PFSK-1 (cell line): ENCODE data around the gene PAQR5.

Experiments
- FOXP2 ChIP-seq: optimal IDR thresholded peaks from 2 replicates; pipeline ENCODE3; 2011; ENCODE audit warnings: borderline replicate concordance, control low read depth, inconsistent platforms; ENCODE audit not compliant: insufficient read depth; ENCODE audit errors: extremely low read length, extremely low read depth
- POLR2AphosphoS5 ChIP-seq: IDR thresholded peaks from 2 replicates; pipeline ENCODE4 v1.6.1; 2012; ENCODE audit warnings: low read depth, mild to moderate bottlenecking, control low read depth, low read length, moderate library complexity
- SIN3A ChIP-seq: IDR thresholded peaks from 2 replicates; pipeline ENCODE4 v1.6.1; 2012; ENCODE audit warnings: mild to moderate bottlenecking, low read length, moderate library complexity, borderline replicate concordance; ENCODE audit not compliant: insufficient read depth
- TAF1 ChIP-seq: IDR thresholded peaks from 2 replicates; pipeline ENCODE4 v1.6.1; 2012; ENCODE audit warnings: low read length, control low read depth, borderline replicate concordance; ENCODE audit not compliant: insufficient read depth
- TF ChIP-seq, protein P1 (sequence below), 2 experiments: IDR thresholded peaks; 2 replicates each; pipeline versions ENCODE4 v1.6.1 to v1.8.0; 2011 to 2012; ENCODE audit warnings: low read depth in 2 of 2, low read length in 2 of 2, control low read depth in 1 of 2, inconsistent platforms in 1 of 2, mild to moderate bottlenecking in 1 of 2, moderate library complexity in 1 of 2; ENCODE audit not compliant: insufficient read depth in 1 of 2

Gene PAQR5

GRCh38 chr15:69304182-69304545 is 5.5 kb downstream of the PAQR5 start:
- TF ChIP-seq POLR2AphosphoS5 (no peak), TAF1 (no peak), FOXP2 (no peak), SIN3A (no peak)
- TF ChIP-seq, protein P1, sequence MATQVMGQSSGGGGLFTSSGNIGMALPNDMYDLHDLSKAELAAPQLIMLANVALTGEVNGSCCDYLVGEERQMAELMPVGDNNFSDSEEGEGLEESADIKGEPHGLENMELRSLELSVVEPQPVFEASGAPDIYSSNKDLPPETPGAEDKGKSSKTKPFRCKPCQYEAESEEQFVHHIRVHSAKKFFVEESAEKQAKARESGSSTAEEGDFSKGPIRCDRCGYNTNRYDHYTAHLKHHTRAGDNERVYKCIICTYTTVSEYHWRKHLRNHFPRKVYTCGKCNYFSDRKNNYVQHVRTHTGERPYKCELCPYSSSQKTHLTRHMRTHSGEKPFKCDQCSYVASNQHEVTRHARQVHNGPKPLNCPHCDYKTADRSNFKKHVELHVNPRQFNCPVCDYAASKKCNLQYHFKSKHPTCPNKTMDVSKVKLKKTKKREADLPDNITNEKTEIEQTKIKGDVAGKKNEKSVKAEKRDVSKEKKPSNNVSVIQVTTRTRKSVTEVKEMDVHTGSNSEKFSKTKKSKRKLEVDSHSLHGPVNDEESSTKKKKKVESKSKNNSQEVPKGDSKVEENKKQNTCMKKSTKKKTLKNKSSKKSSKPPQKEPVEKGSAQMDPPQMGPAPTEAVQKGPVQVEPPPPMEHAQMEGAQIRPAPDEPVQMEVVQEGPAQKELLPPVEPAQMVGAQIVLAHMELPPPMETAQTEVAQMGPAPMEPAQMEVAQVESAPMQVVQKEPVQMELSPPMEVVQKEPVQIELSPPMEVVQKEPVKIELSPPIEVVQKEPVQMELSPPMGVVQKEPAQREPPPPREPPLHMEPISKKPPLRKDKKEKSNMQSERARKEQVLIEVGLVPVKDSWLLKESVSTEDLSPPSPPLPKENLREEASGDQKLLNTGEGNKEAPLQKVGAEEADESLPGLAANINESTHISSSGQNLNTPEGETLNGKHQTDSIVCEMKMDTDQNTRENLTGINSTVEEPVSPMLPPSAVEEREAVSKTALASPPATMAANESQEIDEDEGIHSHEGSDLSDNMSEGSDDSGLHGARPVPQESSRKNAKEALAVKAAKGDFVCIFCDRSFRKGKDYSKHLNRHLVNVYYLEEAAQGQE (IDR thresholded peaks at IDR 0.05; ENCODE audit: insufficient read depth in 1 of 2, low read depth in 2 of 2, low read length in 2 of 2) = no peak

DNA sequence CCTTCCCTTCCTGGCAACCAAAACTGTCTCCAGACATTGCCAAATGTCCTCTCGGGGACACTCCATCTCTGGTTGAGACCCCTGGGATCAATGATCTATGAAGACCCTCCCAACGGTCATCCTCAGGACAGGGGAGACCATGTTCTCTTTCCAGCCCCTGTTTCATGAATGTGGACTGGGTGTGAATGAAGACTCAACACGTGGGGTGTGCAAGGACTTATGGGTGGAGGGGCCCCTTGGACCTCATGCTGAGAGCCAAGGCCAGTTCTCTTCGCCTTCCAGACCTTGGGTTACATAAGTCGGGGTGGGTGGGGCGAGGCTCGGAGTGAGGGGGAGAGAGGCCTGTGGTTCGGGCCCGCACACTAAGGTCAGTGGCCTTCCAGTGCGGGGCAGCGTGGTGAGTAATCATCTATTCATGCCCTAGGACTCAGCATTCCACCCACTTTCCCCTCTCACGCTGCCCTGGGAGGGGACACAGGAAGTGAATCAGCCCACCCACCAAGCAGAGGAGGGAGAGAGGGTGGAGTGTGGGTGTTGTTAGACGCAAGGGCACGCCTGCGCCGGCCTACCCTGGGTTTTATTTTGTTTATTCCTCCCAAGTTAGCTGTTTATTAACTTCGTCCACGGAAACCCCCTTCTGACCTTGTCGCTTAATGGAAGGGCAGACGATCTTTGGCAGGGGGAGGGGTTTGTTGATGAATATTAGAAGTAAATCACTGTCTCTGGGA is 6.7 kb downstream of the PAQR5 start:
- TF ChIP-seq TAF1 (no peak), FOXP2 (no peak), POLR2AphosphoS5 (no peak), SIN3A (no peak)
- TF ChIP-seq, protein P1 (IDR thresholded peaks at IDR 0.05; ENCODE audit: insufficient read depth in 1 of 2, low read depth in 2 of 2, low read length in 2 of 2) = no peak

DNA sequence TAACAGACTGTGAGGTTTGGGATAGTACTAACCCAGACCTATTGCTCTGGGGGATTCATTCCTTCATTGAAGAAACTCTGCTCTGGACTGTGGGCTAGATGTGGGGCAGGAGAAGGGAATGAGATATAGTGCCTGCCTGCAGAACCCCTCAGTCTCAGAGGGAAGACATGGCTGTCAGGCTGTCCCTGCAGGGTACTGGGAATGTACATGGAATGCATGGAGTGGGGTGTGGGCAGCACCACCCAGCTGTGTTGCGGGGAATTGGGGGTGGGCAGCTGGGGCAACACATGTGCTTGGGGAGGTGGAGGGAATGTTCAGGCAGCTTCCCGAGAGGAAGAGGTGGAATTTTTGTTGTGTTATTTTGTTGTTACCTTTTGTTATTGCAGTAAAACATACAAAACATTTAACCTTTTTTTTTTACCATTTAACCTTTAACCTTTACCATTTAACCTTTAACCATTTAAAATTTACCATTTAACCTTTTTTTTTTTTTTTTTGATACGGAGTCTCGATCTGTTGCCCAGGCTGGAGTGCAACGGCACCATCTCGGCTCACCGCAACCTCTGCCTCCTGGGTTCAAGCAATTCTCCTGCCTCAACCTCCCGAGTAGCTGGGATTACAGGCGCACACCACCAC is 7.3 kb downstream of the PAQR5 start:
- TF ChIP-seq TAF1 (no peak), FOXP2 (no peak), POLR2AphosphoS5 (no peak), SIN3A (no peak)
- TF ChIP-seq, protein P1 (IDR thresholded peaks at IDR 0.05; ENCODE audit: insufficient read depth in 1 of 2, low read depth in 2 of 2, low read length in 2 of 2) = no peak

DNA sequence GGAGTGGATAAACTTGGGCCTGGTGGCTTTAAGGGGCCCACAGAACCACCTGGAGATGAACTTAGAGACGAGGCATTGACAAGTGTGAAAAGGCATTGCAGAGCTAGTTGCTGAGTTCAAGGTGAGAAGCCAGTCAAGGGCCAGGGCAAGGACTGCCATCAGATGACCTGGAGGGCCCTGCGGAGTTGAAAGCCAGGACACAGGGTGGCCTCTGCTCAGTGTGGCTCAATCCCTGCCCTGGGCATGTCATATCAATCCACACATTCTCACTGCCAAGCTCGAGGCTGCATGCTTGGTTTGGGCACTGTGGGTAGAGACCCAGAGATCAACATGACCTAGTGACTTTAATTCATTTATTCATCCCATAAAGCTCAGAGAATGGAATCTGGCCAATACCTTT is 9.2 kb downstream of the PAQR5 start:
- TF ChIP-seq POLR2AphosphoS5 (no peak), FOXP2 (no peak), TAF1 (no peak), SIN3A (no peak)
- TF ChIP-seq, protein P1 (IDR thresholded peaks at IDR 0.05; ENCODE audit: insufficient read depth in 1 of 2, low read depth in 2 of 2, low read length in 2 of 2) = no peak

GRCh38 chr15:69308949-69309348 is 10.2 kb downstream of the PAQR5 start:
- TF ChIP-seq SIN3A = no peak
- TF ChIP-seq POLR2AphosphoS5 = no peak
- TF ChIP-seq FOXP2 = no peak
- TF ChIP-seq, protein P1 (IDR thresholded peaks at IDR 0.05; ENCODE audit: insufficient read depth in 1 of 2, low read depth in 2 of 2, low read length in 2 of 2) = no peak
- no peak for TF ChIP-seq TAF1
